Astrocyte (in vitro differentiated cells and primary cell): Measurements from ENCODE around the gene CORO7. TPM values are rescaled to one million over a fixed set of nuclear protein-coding genes. Genes with fewer than 3 reads are reported as not detected.

ENCODE experiments used
- DNase-seq: peaks from one replicate; pipeline ENCODE4 v3.0.0-alpha.2; 2010; ENCODE audit warnings: low read depth
- FAIRE-seq: peaks from 2 replicates; lab custom pipeline; 2011; peaks lifted over from hg19 to GRCh38; lab: Jason Lieb, UNC
- H2AFZ ChIP-seq: 2 replicates; pipeline ENCODE4 v1.6.0; 2012; ENCODE audit warnings: low read depth, low read length, inconsistent platforms
- H3K27ac ChIP-seq: 2 replicates; pipeline ENCODE4 v1.5.1; 2011; ENCODE audit warnings: low read depth, low read length, inconsistent platforms
- H3K27me3 ChIP-seq: 2 replicates; pipeline ENCODE4 v1.6.0; 2011; ENCODE audit warnings: low read length, inconsistent platforms; ENCODE audit not compliant: insufficient read depth
- H3K36me3 ChIP-seq: 2 replicates; pipeline ENCODE4 v1.5.1; 2011; ENCODE audit warnings: low read length, inconsistent platforms; ENCODE audit not compliant: insufficient read depth
- H3K4me1 ChIP-seq: 2 replicates; pipeline ENCODE4 v1.5.1; 2011; ENCODE audit warnings: low read length, inconsistent platforms; ENCODE audit not compliant: insufficient read depth
- H3K4me2 ChIP-seq: 2 replicates; pipeline ENCODE4 v1.6.0; 2012; ENCODE audit warnings: low read length, inconsistent platforms
- H3K4me3 ChIP-seq: 2 replicates; pipeline ENCODE4 v1.5.1; 2011; ENCODE audit warnings: low read depth, mild to moderate bottlenecking, low read length, inconsistent platforms; ENCODE audit not compliant: insufficient read depth
- H3K79me2 ChIP-seq: 2 replicates; pipeline ENCODE4 v1.6.0; 2012; ENCODE audit warnings: mild to moderate bottlenecking, low read length, inconsistent platforms; ENCODE audit not compliant: insufficient read depth
- H3K9ac ChIP-seq: 2 replicates; pipeline ENCODE4 v1.6.0; 2012; ENCODE audit warnings: mild to moderate bottlenecking, low read length, inconsistent platforms
- H3K9me3 ChIP-seq: 2 replicates; pipeline ENCODE4 v1.5.1; 2012; ENCODE audit warnings: low read depth, mild to moderate bottlenecking, low read length, inconsistent platforms; ENCODE audit not compliant: insufficient read depth
- H4K20me1 ChIP-seq: 2 replicates; pipeline ENCODE4 v1.6.0; 2012; ENCODE audit warnings: low read length, inconsistent platforms; ENCODE audit not compliant: insufficient read depth
- H3K27ac Mint-ChIP-seq: one replicate; pipeline ENCODE4 v1.8.0; 2021; ENCODE audit warnings: mild to moderate bottlenecking, mixed read lengths; ENCODE audit not compliant: unreplicated experiment
- H3K27me3 Mint-ChIP-seq: one replicate; pipeline ENCODE4 v1.8.0; 2021; ENCODE audit warnings: low read depth, mixed read lengths; ENCODE audit not compliant: unreplicated experiment
- H3K36me3 Mint-ChIP-seq: one replicate; pipeline ENCODE4 v1.8.0; 2021; ENCODE audit warnings: low read depth, mixed read lengths; ENCODE audit not compliant: unreplicated experiment
- H3K4me1 Mint-ChIP-seq: one replicate; pipeline ENCODE4 v1.8.0; 2021; ENCODE audit warnings: low read depth, mixed read lengths; ENCODE audit not compliant: unreplicated experiment
- H3K4me3 Mint-ChIP-seq: one replicate; pipeline ENCODE4 v1.8.0; 2021; ENCODE audit warnings: mild to moderate bottlenecking, moderate library complexity, mixed read lengths; ENCODE audit not compliant: unreplicated experiment
- H3K9me3 Mint-ChIP-seq: one replicate; pipeline ENCODE4 v1.8.0; 2021; ENCODE audit warnings: mild to moderate bottlenecking, mixed read lengths; ENCODE audit not compliant: unreplicated experiment
- CTCF ChIP-seq: IDR thresholded peaks from 2 replicates; pipeline ENCODE4 v1.5.1; 2011; ENCODE audit warnings: low read depth, mild to moderate bottlenecking, inconsistent platforms, low read length, moderate library complexity; ENCODE audit not compliant: insufficient read depth
- EZH2 ChIP-seq: IDR thresholded peaks from 2 replicates; pipeline ENCODE4 v1.6.1; 2012; ENCODE audit warnings: mild to moderate bottlenecking, low read length, inconsistent platforms; ENCODE audit not compliant: insufficient read depth
- total RNA-seq: library from RNA; stranded (reverse); gene quantifications from 2 replicates; pipeline ENCODE4 v1.2.1, GENCODE V29; 2021

CORO7 gene
- total RNA-seq, 1 donor from 2014 or later, result 26.4 TPM

GRCh38 chr16:4386951-4387565 lies 29.3 kb downstream of the CORO7 start:
- no peak for TF ChIP-seq EZH2
- TF ChIP-seq CTCF, result no peak
- Histone ChIP-seq H3K4me1 (peaks cover 58% of the 10 kb centered on the region), H3K4me2 (peak overlapping the region; percentile 26), H3K9me3 (no peaks in the 10 kb centered on the region), H4K20me1 (peaks cover 26% of the 10 kb centered on the region), H3K27me3 (no peaks in the 10 kb centered on the region), H3K4me3 (no peak overlapping the region), H2AFZ (no peak overlapping the region), H3K79me2 (peaks cover 10% of the 10 kb centered on the region), H3K9ac (peak overlapping the region; percentile 7), H3K36me3 (no peaks in the 10 kb centered on the region), H3K27ac (no peak overlapping the region)
- H3K27me3 Mint-ChIP-seq, result no peaks in the 10 kb centered on the region
- DNase-seq (no peak), FAIRE-seq (no peak)
- H3K9me3 Mint-ChIP-seq, result no peaks in the 10 kb centered on the region
- H3K36me3 Mint-ChIP-seq, result peaks cover 6% of the 10 kb centered on the region
- H3K27ac Mint-ChIP-seq, result peak overlapping the region; percentile 47
- no peak overlapping the region for H3K4me3 Mint-ChIP-seq
- H3K4me1 Mint-ChIP-seq, result peaks cover 14% of the 10 kb centered on the region

GRCh38 chr16:4386451-4386805 lies 30.0 kb downstream of the CORO7 start:
- H3K9ac ChIP-seq, result peak overlapping the region; percentile 7
- no peaks in the 10 kb centered on the region for H3K27me3 ChIP-seq
- FAIRE-seq (no peak), DNase-seq (no peak)
- H2AFZ ChIP-seq, result no peak overlapping the region
- no peaks in the 10 kb centered on the region for H3K36me3 ChIP-seq
- TF ChIP-seq CTCF, result no peak
- TF ChIP-seq EZH2, result no peak
- H3K27ac ChIP-seq, result no peak overlapping the region
- peaks cover 10% of the 10 kb centered on the region for H3K79me2 ChIP-seq
- peak overlapping the region; percentile 26 for H3K4me2 ChIP-seq
- peaks cover 31% of the 10 kb centered on the region for H4K20me1 ChIP-seq
- Mint-ChIP-seq H3K4me3 (no peak overlapping the region), H3K27me3 (no peaks in the 10 kb centered on the region), H3K9me3 (no peaks in the 10 kb centered on the region), H3K36me3 (peaks cover 6% of the 10 kb centered on the region), H3K4me1 (peaks cover 14% of the 10 kb centered on the region), H3K27ac (no peak overlapping the region)
- H3K4me1 ChIP-seq, result peaks cover 52% of the 10 kb centered on the region
- no peak overlapping the region for H3K4me3 ChIP-seq
- H3K9me3 ChIP-seq, result no peaks in the 10 kb centered on the region

- Mint-ChIP-seq H3K4me1 (peaks cover 14% of the 10 kb centered on the region), H3K36me3 (peaks cover 6% of the 10 kb centered on the region), H3K27ac (no peak overlapping the region), H3K27me3 (no peaks in the 10 kb centered on the region), H3K4me3 (no peak overlapping the region), H3K9me3 (no peaks in the 10 kb centered on the region)
- Histone ChIP-seq H3K4me2 (peak overlapping the region; percentile 26), H3K4me1 (peaks cover 51% of the 10 kb centered on the region), H3K9ac (no peak overlapping the region), H3K27ac (no peak overlapping the region), H3K9me3 (no peaks in the 10 kb centered on the region), H3K79me2 (peaks cover 11% of the 10 kb centered on the region), H4K20me1 (peaks cover 35% of the 10 kb centered on the region), H2AFZ (no peak overlapping the region), H3K27me3 (no peaks in the 10 kb centered on the region), H3K4me3 (no peak overlapping the region), H3K36me3 (no peaks in the 10 kb centered on the region)
- FAIRE-seq (no peak), DNase-seq (no peak)
- TF ChIP-seq CTCF, result no peak
- TF ChIP-seq EZH2, result no peak
Measured at GRCh38 chr16:4385789-4386450, 30.5 kb downstream of the CORO7 start.
